IPS-18a (cell line): ENCODE results near the gene FHIT.

Experiments used
- H3K27ac ChIP-seq: one replicate; pipeline ENCODE4 v1.5.1; 2013; ENCODE audit warnings: low read length
- H3K27me3 ChIP-seq: one replicate; pipeline ENCODE4 v1.6.1; 2013; ENCODE audit warnings: mild to moderate bottlenecking, low read length; ENCODE audit not compliant: control insufficient read depth, insufficient read depth
- H3K36me3 ChIP-seq: one replicate; pipeline ENCODE4 v1.6.1; 2013; ENCODE audit warnings: low read depth, low read length; ENCODE audit not compliant: control insufficient read depth
- H3K4me1 ChIP-seq: one replicate; pipeline ENCODE4 v1.6.1; 2013; ENCODE audit warnings: low read depth, low read length; ENCODE audit not compliant: control insufficient read depth
- H3K4me3 ChIP-seq: one replicate; pipeline ENCODE4 v1.5.1; 2013; ENCODE audit warnings: low read length
- H3K9ac ChIP-seq: one replicate; pipeline ENCODE4 v1.6.1; 2013; ENCODE audit warnings: mild to moderate bottlenecking, low read length, moderate library complexity
- H3K9me3 ChIP-seq: one replicate; pipeline ENCODE4 v1.6.1; 2013; ENCODE audit warnings: low read depth, low read length; ENCODE audit not compliant: control insufficient read depth

Gene FHIT

GRCh38 chr3:59786374-59786773 lies 1464.9 kb downstream of the FHIT start:
- H3K4me3 ChIP-seq = no peak overlapping the region
- no peaks in the 10 kb centered on the region for H3K27me3 ChIP-seq

DNA sequence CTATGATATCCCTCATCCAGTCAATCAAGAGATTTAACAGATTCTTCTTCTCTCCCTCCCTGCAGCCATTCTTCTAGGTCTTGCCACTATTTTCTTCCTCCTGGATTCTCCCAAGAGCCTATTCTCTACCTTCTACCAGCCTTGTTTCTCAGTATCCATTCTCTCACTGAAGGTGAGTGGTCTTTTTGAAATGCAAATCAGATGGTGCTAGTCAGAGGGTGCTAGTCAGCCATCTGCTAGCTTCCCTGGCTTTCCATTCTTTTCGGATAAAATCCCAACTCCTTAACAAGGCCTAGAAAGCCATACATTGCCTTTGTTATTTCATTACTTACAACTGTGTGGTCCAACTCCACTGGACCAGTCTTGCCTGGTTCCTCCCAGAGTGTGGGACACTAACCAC lies 1467.1 kb downstream of the FHIT start:
- Histone ChIP-seq H3K4me1 (peaks cover 7% of the 10 kb centered on the region), H3K9me3 (no peaks in the 10 kb centered on the region), H3K9ac (no peak overlapping the region), H3K4me3 (no peak overlapping the region), H3K27ac (no peak overlapping the region), H3K36me3 (no peaks in the 10 kb centered on the region), H3K27me3 (no peaks in the 10 kb centered on the region)

More at GRCh38 chr3:59786374-59786773, 1464.9 kb downstream of the FHIT start:
- H3K9me3 ChIP-seq = no peaks in the 10 kb centered on the region
- H3K27ac ChIP-seq = no peak overlapping the region
- H3K4me1 ChIP-seq = peaks cover 7% of the 10 kb centered on the region
- no peak overlapping the region for H3K9ac ChIP-seq
- no peaks in the 10 kb centered on the region for H3K36me3 ChIP-seq

GRCh38 chr3:59783468-59783988 lies 1467.7 kb downstream of the FHIT start:
- Histone ChIP-seq H3K36me3 (no peaks in the 10 kb centered on the region), H3K9me3 (no peaks in the 10 kb centered on the region), H3K4me1 (peaks cover 7% of the 10 kb centered on the region), H3K4me3 (no peak overlapping the region), H3K9ac (no peak overlapping the region), H3K27me3 (no peaks in the 10 kb centered on the region), H3K27ac (no peak overlapping the region)

GRCh38 chr3:59782664-59783063 lies 1468.6 kb downstream of the FHIT start:
- no peaks in the 10 kb centered on the region for H3K27me3 ChIP-seq
- peaks cover 7% of the 10 kb centered on the region for H3K4me1 ChIP-seq
- H3K9ac ChIP-seq = no peak overlapping the region
- H3K27ac ChIP-seq = no peak overlapping the region
- no peaks in the 10 kb centered on the region for H3K9me3 ChIP-seq
- no peak overlapping the region for H3K4me3 ChIP-seq
- H3K36me3 ChIP-seq = no peaks in the 10 kb centered on the region

GRCh38 chr3:59780209-59780608 lies 1471.0 kb downstream of the FHIT start:
- Histone ChIP-seq H3K27me3 (no peaks in the 10 kb centered on the region), H3K9me3 (no peaks in the 10 kb centered on the region), H3K4me1 (peaks cover 7% of the 10 kb centered on the region), H3K9ac (no peak overlapping the region), H3K36me3 (no peaks in the 10 kb centered on the region), H3K4me3 (no peak overlapping the region), H3K27ac (no peak overlapping the region)

DNA sequence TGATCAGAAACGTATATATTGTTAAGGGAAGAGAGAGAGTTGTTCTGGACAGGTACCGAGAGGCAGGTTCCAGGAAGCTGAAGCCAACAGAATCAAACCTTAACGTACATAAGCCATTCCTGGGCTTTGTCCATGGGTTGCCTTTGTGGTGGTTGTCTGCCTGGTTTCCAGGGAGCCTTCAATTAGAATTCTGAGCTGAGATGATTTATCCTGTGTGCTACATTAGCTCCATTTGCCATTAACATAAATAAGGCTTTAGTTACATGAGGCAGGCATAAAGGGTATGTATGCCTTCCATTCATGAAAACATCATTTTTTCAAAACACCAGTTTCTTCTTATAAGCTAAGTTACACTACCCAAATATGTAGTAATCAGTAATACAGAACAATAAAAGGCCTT lies 1472.0 kb downstream of the FHIT start:
- Histone ChIP-seq H3K27ac (no peak overlapping the region), H3K9me3 (no peaks in the 10 kb centered on the region), H3K36me3 (no peaks in the 10 kb centered on the region), H3K27me3 (no peaks in the 10 kb centered on the region), H3K4me3 (no peak overlapping the region), H3K9ac (no peak overlapping the region), H3K4me1 (peaks cover 4% of the 10 kb centered on the region)

GRCh38 chr3:59777667-59778077 lies 1473.6 kb downstream of the FHIT start:
- H3K36me3 ChIP-seq = no peaks in the 10 kb centered on the region
- no peaks in the 10 kb centered on the region for H3K4me1 ChIP-seq
- H3K4me3 ChIP-seq = no peak overlapping the region
- H3K27me3 ChIP-seq = no peaks in the 10 kb centered on the region
- H3K9me3 ChIP-seq = no peaks in the 10 kb centered on the region
- no peak overlapping the region for H3K9ac ChIP-seq
- H3K27ac ChIP-seq = no peak overlapping the region

- H3K4me1 ChIP-seq = no peaks in the 10 kb centered on the region
- H3K27ac ChIP-seq = no peak overlapping the region
- no peaks in the 10 kb centered on the region for H3K27me3 ChIP-seq
- H3K4me3 ChIP-seq = no peak overlapping the region
- H3K9me3 ChIP-seq = no peaks in the 10 kb centered on the region
- H3K9ac ChIP-seq = no peak overlapping the region
- H3K36me3 ChIP-seq = no peaks in the 10 kb centered on the region
Measured at GRCh38 chr3:59777066-59777465, 1474.2 kb downstream of the FHIT start.

DNA sequence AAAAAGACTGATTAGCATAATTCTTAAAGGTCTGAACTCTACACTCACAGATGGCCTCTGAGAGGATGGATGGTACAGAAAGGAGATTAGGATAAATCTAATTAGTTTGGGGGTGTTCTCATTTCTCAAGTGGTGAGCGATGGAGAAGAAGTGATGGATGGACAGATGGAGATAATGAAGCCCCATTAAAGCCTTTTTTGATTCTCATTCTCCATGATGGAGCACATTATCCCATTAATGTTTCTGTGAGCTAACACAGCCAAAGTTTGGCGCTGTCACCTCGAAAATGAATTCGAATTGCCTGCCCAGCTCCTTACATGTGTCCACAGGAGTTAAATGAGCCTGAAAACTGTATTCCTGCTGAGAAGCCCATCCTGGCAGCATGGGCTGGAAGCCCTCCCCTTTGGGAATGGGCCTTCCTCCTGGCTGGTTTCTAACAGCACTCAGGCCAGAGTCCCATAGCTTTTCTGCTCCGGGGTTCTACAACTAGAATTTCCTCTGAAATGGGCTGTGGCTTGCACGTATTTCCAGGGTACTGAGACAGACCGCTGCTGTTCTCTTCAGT lies 1475.4 kb downstream of the FHIT start:
- no peaks in the 10 kb centered on the region for H3K27me3 ChIP-seq
- H3K9ac ChIP-seq = no peak overlapping the region
- H3K27ac ChIP-seq = no peak overlapping the region
- no peaks in the 10 kb centered on the region for H3K36me3 ChIP-seq
- H3K4me3 ChIP-seq = no peak overlapping the region
- H3K9me3 ChIP-seq = no peaks in the 10 kb centered on the region
- no peaks in the 10 kb centered on the region for H3K4me1 ChIP-seq

GRCh38 chr3:59775106-59775505 lies 1476.1 kb downstream of the FHIT start:
- Histone ChIP-seq H3K4me3 (no peak overlapping the region), H3K36me3 (no peaks in the 10 kb centered on the region), H3K9me3 (no peaks in the 10 kb centered on the region), H3K4me1 (no peaks in the 10 kb centered on the region), H3K9ac (no peak overlapping the region), H3K27ac (no peak overlapping the region), H3K27me3 (no peaks in the 10 kb centered on the region)

GRCh38 chr3:59774634-59775033 lies 1476.6 kb downstream of the FHIT start:
- Histone ChIP-seq H3K36me3 (no peaks in the 10 kb centered on the region), H3K9ac (no peak overlapping the region), H3K4me1 (no peaks in the 10 kb centered on the region), H3K27me3 (no peaks in the 10 kb centered on the region), H3K4me3 (no peak overlapping the region), H3K9me3 (no peaks in the 10 kb centered on the region), H3K27ac (no peak overlapping the region)

- H3K9me3 ChIP-seq = no peaks in the 10 kb centered on the region
- no peak overlapping the region for H3K4me3 ChIP-seq
- no peaks in the 10 kb centered on the region for H3K27me3 ChIP-seq
- H3K36me3 ChIP-seq = no peaks in the 10 kb centered on the region
- no peak overlapping the region for H3K27ac ChIP-seq
- H3K9ac ChIP-seq = no peak overlapping the region
- H3K4me1 ChIP-seq = no peaks in the 10 kb centered on the region
Measured at GRCh38 chr3:59774000-59774399, 1477.3 kb downstream of the FHIT start.
